Mammary epithelial cell (primary cell): ENCODE data around the gene C6orf163.

Source experiments
- EZH2 ChIP-seq: IDR thresholded peaks from 2 replicates; pipeline ENCODE4 v1.6.1; 2012; ENCODE audit warnings: low read length, inconsistent platforms, borderline replicate concordance
- TF ChIP-seq, protein P1 (sequence below), 2 donors: IDR thresholded peaks in 1 of 2; conservative IDR thresholded peaks in 1 of 2; 2 replicates each; pipeline ENCODE4 v1.5.1; 2011 to 2012; ENCODE audit warnings: inconsistent platforms in 2 of 2, low read length in 2 of 2, mild to moderate bottlenecking in 2 of 2, control low read depth in 1 of 2, low read depth in 1 of 2; ENCODE audit not compliant: insufficient read depth in 1 of 2; ENCODE audit errors: extremely low read depth in 1 of 2

DNA sequence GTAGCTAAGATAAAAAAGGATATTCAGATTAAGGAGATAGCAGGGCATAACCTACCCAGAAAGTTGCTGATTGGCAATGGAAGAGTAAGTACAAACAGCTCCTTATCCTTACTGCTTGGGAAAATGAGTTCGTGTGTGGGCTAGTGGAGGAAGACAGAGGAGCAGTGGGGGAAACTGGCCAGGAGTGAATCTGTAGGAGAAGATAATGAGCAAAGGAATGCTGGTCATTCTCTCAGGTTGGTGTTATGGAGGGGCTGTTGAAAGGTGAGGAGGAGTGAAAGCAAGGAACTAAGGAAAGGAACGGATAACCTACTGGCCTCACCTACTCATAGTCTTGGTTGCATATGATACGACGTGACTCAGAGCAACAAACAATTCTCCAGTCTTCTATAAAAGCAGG, 8.2 kb upstream of the C6orf163 start:
- TF ChIP-seq EZH2, result no peak
- TF ChIP-seq, protein P1, sequence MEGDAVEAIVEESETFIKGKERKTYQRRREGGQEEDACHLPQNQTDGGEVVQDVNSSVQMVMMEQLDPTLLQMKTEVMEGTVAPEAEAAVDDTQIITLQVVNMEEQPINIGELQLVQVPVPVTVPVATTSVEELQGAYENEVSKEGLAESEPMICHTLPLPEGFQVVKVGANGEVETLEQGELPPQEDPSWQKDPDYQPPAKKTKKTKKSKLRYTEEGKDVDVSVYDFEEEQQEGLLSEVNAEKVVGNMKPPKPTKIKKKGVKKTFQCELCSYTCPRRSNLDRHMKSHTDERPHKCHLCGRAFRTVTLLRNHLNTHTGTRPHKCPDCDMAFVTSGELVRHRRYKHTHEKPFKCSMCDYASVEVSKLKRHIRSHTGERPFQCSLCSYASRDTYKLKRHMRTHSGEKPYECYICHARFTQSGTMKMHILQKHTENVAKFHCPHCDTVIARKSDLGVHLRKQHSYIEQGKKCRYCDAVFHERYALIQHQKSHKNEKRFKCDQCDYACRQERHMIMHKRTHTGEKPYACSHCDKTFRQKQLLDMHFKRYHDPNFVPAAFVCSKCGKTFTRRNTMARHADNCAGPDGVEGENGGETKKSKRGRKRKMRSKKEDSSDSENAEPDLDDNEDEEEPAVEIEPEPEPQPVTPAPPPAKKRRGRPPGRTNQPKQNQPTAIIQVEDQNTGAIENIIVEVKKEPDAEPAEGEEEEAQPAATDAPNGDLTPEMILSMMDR (conservative IDR thresholded peaks at IDR 0.05 in 1 of 2, IDR thresholded peaks at IDR 0.05 in 1 of 2; ENCODE audit: extremely low read depth in 1 of 2, insufficient read depth in 1 of 2, low read depth in 1 of 2, low read length in 2 of 2), result no peak
